Measurements from ENCODE around the gene ERLIN1.
"Not testable (repeated sequence)": the region's sequence is repeated elsewhere in the genome, so short reads cannot be mapped to it uniquely, and the experiment has no call there.

The ERLIN1 gene

GRCh38 chr10:100135486-100135885 is 50.3 kb downstream of the ERLIN1 start:
- no peak for DNase-seq

GRCh38 chr10:100133801-100134200 is 52.0 kb downstream of the ERLIN1 start:
- no peak for DNase-seq

GRCh38 chr10:100132427-100132826 is 53.4 kb downstream of the ERLIN1 start:
- no peak for DNase-seq

- peak in 1 of 56 donors; percentile 5 for DNase-seq
These were observed 54.3 kb downstream of the ERLIN1 start for GRCh38 chr10:100131571-100131970.

- no peak for DNase-seq
These were observed 55.0 kb downstream of the ERLIN1 start for GRCh38 chr10:100130831-100131230.

- no peak for DNase-seq
These were observed 56.4 kb downstream of the ERLIN1 start for GRCh38 chr10:100129424-100129823.

GRCh38 chr10:100128951-100129350 is 56.9 kb downstream of the ERLIN1 start:
- no peak for DNase-seq

GRCh38 chr10:100125335-100125734 is 60.5 kb downstream of the ERLIN1 start:
- not testable (repeated sequence) for DNase-seq

- no peak for DNase-seq
These were observed 61.7 kb downstream of the ERLIN1 start for GRCh38 chr10:100124097-100124496.

GRCh38 chr10:100122780-100123179 is 63.0 kb downstream of the ERLIN1 start:
- no peak for DNase-seq

GRCh38 chr10:100120550-100120949 is 65.3 kb downstream of the ERLIN1 start:
- no peak for DNase-seq

GRCh38 chr10:100119726-100120125 is 66.1 kb downstream of the ERLIN1 start:
- DNase-seq = no peak

GRCh38 chr10:100114976-100115770 is 70.7 kb downstream of the ERLIN1 start:
- no peak for DNase-seq

GRCh38 chr10:100114460-100114859 is 71.4 kb downstream of the ERLIN1 start:
- no peak for DNase-seq

GRCh38 chr10:100109670-100110069 is 76.2 kb downstream of the ERLIN1 start:
- no peak for DNase-seq

- DNase-seq = no peak
These were observed 79.0 kb downstream of the ERLIN1 start for GRCh38 chr10:100106865-100107264.

- DNase-seq = no peak
These were observed 81.5 kb downstream of the ERLIN1 start for GRCh38 chr10:100104300-100104699.

GRCh38 chr10:100103581-100103980 is 82.2 kb downstream of the ERLIN1 start:
- DNase-seq = no peak

- DNase-seq = no peak
These were observed 84.4 kb downstream of the ERLIN1 start for GRCh38 chr10:100101192-100102076.

GRCh38 chr10:100100651-100101184 is 85.1 kb downstream of the ERLIN1 start:
- no peak for DNase-seq
